Mesothelial cell of epicardium (in vitro differentiated cells): Measurements from ENCODE around the gene GMPR2. TPM values are rescaled to one million over a fixed set of nuclear protein-coding genes. Genes with fewer than 3 reads are reported as not detected.

Experiments used
- DNase-seq, 2 experiments: peaks; one replicate each; pipeline ENCODE4 v3.0.0; 2021; ENCODE audit warnings: low spot score in 2 of 2; ENCODE audit not compliant: unreplicated experiment in 2 of 2
- H3K27ac Mint-ChIP-seq: 2 replicates; pipeline ENCODE4 v1.8.0; 2021; ENCODE audit warnings: mixed read lengths
- H3K27me3 Mint-ChIP-seq: 2 replicates; pipeline ENCODE4 v1.8.0; 2021; ENCODE audit warnings: low read depth, mixed read lengths
- H3K36me3 Mint-ChIP-seq: 2 replicates; pipeline ENCODE4 v1.8.0; 2021; ENCODE audit warnings: mixed read lengths
- H3K4me1 Mint-ChIP-seq: 2 replicates; pipeline ENCODE4 v1.8.0; 2021; ENCODE audit warnings: mixed read lengths
- H3K4me3 Mint-ChIP-seq: 2 replicates; pipeline ENCODE4 v1.8.0; 2021; ENCODE audit warnings: mild to moderate bottlenecking, moderate library complexity, mixed read lengths
- H3K9me3 Mint-ChIP-seq: 2 replicates; pipeline ENCODE4 v1.8.0; 2021; ENCODE audit warnings: mixed read lengths
- CTCF ChIP-seq: fragments of 200-600 bp; sonication (generic); IDR thresholded peaks from one replicate; pipeline ENCODE4 v1.5.0; 2021; ENCODE audit warnings: antibody characterized with exemption; ENCODE audit not compliant: unreplicated experiment
- total RNA-seq: library from RNA; stranded (reverse); gene quantifications from 3 replicates; pipeline ENCODE4 v1.2.1, GENCODE V29; 2021

Gene GMPR2
- total RNA-seq, 1 donor from 2014 or later, result 72.5 TPM

GRCh38 chr14:24186831-24187538 lies 45.7 kb upstream of the GMPR2 start:
- Mint-ChIP-seq H3K27me3 (no peaks in the 10 kb centered on the region), H3K4me1 (peaks cover 17% of the 10 kb centered on the region), H3K27ac (peak overlapping the region; percentile 73), H3K4me3 (peak overlapping the region; percentile 53), H3K36me3 (peaks cover 13% of the 10 kb centered on the region), H3K9me3 (no peaks in the 10 kb centered on the region)
- no peak for DNase-seq
- TF ChIP-seq CTCF, result no peak

- no peaks in the 10 kb centered on the region for H3K27me3 Mint-ChIP-seq
- no peaks in the 10 kb centered on the region for H3K9me3 Mint-ChIP-seq
- H3K36me3 Mint-ChIP-seq, result peaks cover 18% of the 10 kb centered on the region
- TF ChIP-seq CTCF, result no peak
- no peak for DNase-seq
- H3K4me3 Mint-ChIP-seq, result peak overlapping the region; percentile 87
- peak overlapping the region; percentile 93 for H3K27ac Mint-ChIP-seq
- peaks cover 17% of the 10 kb centered on the region for H3K4me1 Mint-ChIP-seq
These were observed 45.2 kb upstream of the GMPR2 start for GRCh38 chr14:24187539-24187915.

- peak; percentile 85 to 91 for DNase-seq
- Mint-ChIP-seq H3K36me3 (peaks cover 22% of the 10 kb centered on the region), H3K27ac (peak within 1 kb of the TSS; percentile 93), H3K4me3 (peak within 1 kb of the TSS; percentile 87), H3K9me3 (no peaks in the 10 kb centered on the region), H3K4me1 (peaks cover 17% of the 10 kb centered on the region), H3K27me3 (no peaks in the 10 kb centered on the region)
- no peak for TF ChIP-seq CTCF
These were observed 44.3 kb upstream of the GMPR2 start, which contains the start of gene IPO4 for GRCh38 chr14:24188251-24189058. Gene IPO4, minus strand, starts transcription at chr14:24188816. Its CDS starts 29 bp downstream, at chr14:24188787.

- Mint-ChIP-seq H3K36me3 (peaks cover 20% of the 10 kb centered on the region), H3K9me3 (no peaks in the 10 kb centered on the region), H3K27me3 (no peaks in the 10 kb centered on the region), H3K4me1 (peaks cover 19% of the 10 kb centered on the region), H3K4me3 (peak overlapping the region; percentile 87), H3K27ac (peak overlapping the region; percentile 93)
- no peak for DNase-seq
- no peak for TF ChIP-seq CTCF
These were observed 43.7 kb upstream of the GMPR2 start for GRCh38 chr14:24189059-24189375.

GRCh38 chr14:24189460-24189859 lies 43.3 kb upstream of the GMPR2 start:
- Mint-ChIP-seq H3K36me3 (peaks cover 20% of the 10 kb centered on the region), H3K27ac (peak overlapping the region; percentile 93)
- DNase-seq, result no peak

More at GRCh38 chr14:24189460-24189859, 43.3 kb upstream of the GMPR2 start:
- peaks cover 23% of the 10 kb centered on the region for H3K4me1 Mint-ChIP-seq
- TF ChIP-seq CTCF, result no peak
- no peaks in the 10 kb centered on the region for H3K27me3 Mint-ChIP-seq
- peak overlapping the region; percentile 87 for H3K4me3 Mint-ChIP-seq
- no peaks in the 10 kb centered on the region for H3K9me3 Mint-ChIP-seq
